ENCODE data around the gene TFDP2. TPM values are rescaled to one million over a fixed set of nuclear protein-coding genes. Genes with fewer than 3 reads are reported as not detected.

TFDP2 gene
- total RNA-seq, 1 experiment from 2014 or later = 48.2 TPM

- CTCF ChIA-PET = no interaction called here
- Histone ChIP-seq H3K9me2 (ENCODE audit: insufficient read depth) (no peaks in the 10 kb centered on the region), H3K27ac (no peak overlapping the region), H3F3A (ENCODE audit: insufficient read depth, low read depth) (no peaks in the 10 kb centered on the region), H4K20me1 (ENCODE audit: insufficient read depth) (no peaks in the 10 kb centered on the region), H3K36me3 (ENCODE audit: low read depth) (no peaks in the 10 kb centered on the region), H3K4me1 (replicated peaks; ENCODE audit: insufficient read depth) (no peaks in the 10 kb centered on the region), H2AFZ (no peak overlapping the region), H3K4me2 (no peak overlapping the region), H3K9me3 (ENCODE audit: insufficient read depth, low read depth) (no peaks in the 10 kb centered on the region), H3K79me2 (ENCODE audit: low read depth) (no peaks in the 10 kb centered on the region), H3K4me3 (no peak overlapping the region), H3K27me3 (ENCODE audit: insufficient read depth, low read depth) (no peaks in the 10 kb centered on the region)
- BruUV-seq (replicated peaks) = no TSS peak
- TF ChIP-seq CTCF (conservative IDR thresholded peaks at IDR 0.05) (no peak), EZH2 (IDR thresholded peaks at IDR 0.05; ENCODE audit: low read depth) (no peak)
- POLR2A ChIA-PET (ENCODE audit: unreplicated experiment) = no interaction called here
- no peak for DNase-seq
- intact Hi-C loops (cut with micrococcal nuclease; ENCODE audit: unreplicated experiment) = no loop called here
These were observed 14.5 kb downstream of the TFDP2 start for GRCh38 chr3:142134799-142135325.

GRCh38 chr3:142129516-142130171, 19.7 kb downstream of the TFDP2 start:
- Histone ChIP-seq H3K4me3 (no peak overlapping the region), H3K27ac (no peak overlapping the region), H3K27me3 (ENCODE audit: insufficient read depth, low read depth) (no peaks in the 10 kb centered on the region), H3F3A (ENCODE audit: insufficient read depth, low read depth) (no peaks in the 10 kb centered on the region), H3K4me2 (no peak overlapping the region), H2AFZ (no peak overlapping the region), H4K20me1 (ENCODE audit: insufficient read depth) (no peaks in the 10 kb centered on the region), H3K4me1 (replicated peaks; ENCODE audit: insufficient read depth) (no peaks in the 10 kb centered on the region), H3K36me3 (ENCODE audit: low read depth) (no peaks in the 10 kb centered on the region), H3K9me3 (ENCODE audit: insufficient read depth, low read depth) (no peaks in the 10 kb centered on the region), H3K9me2 (ENCODE audit: insufficient read depth) (no peaks in the 10 kb centered on the region), H3K79me2 (ENCODE audit: low read depth) (no peaks in the 10 kb centered on the region)
- TF ChIP-seq CTCF (conservative IDR thresholded peaks at IDR 0.05) (0 out of 2 replicates have a peak, but pooled peaks have one; percentile 38), EZH2 (IDR thresholded peaks at IDR 0.05; ENCODE audit: low read depth) (no peak)
- DNase-seq = no peak
- ChIA-PET CTCF (interaction anchor here (0.6 to 1.1 kb wide), 2 partner anchors 150 to 874 kb away, joined by 4 to 6 read pairs; no protein-coding TSS in a partner anchor), POLR2A (ENCODE audit: unreplicated experiment) (no interaction called here)
- BruUV-seq (replicated peaks) = no TSS peak
- intact Hi-C loops (cut with micrococcal nuclease; ENCODE audit: unreplicated experiment) = loop anchor here (10.0 kb wide), 2 partner anchors 315 to 395 kb away; partner anchors contain the start of genes RNF7 and XRN1

- Histone ChIP-seq H4K20me1 (ENCODE audit: insufficient read depth) (no peaks in the 10 kb centered on the region), H3K27me3 (ENCODE audit: insufficient read depth, low read depth) (no peaks in the 10 kb centered on the region), H3K4me3 (no peak overlapping the region), H3F3A (ENCODE audit: insufficient read depth, low read depth) (no peaks in the 10 kb centered on the region), H3K27ac (no peak overlapping the region), H3K79me2 (ENCODE audit: low read depth) (no peaks in the 10 kb centered on the region), H3K4me2 (no peak overlapping the region), H3K9me2 (ENCODE audit: insufficient read depth) (no peaks in the 10 kb centered on the region), H2AFZ (no peak overlapping the region), H3K4me1 (replicated peaks; ENCODE audit: insufficient read depth) (no peaks in the 10 kb centered on the region), H3K9me3 (ENCODE audit: insufficient read depth, low read depth) (no peaks in the 10 kb centered on the region), H3K36me3 (ENCODE audit: low read depth) (no peaks in the 10 kb centered on the region)
- BruUV-seq (replicated peaks) = no TSS peak
- TF ChIP-seq CTCF (conservative IDR thresholded peaks at IDR 0.05) = no peak
- no peak for TF ChIP-seq EZH2 (IDR thresholded peaks at IDR 0.05; ENCODE audit: low read depth)
- DNase-seq = no peak
- CTCF ChIA-PET = interaction anchor here (1.1 kb wide), 1 partner anchor 152 kb away, joined by 4 read pairs; no protein-coding TSS in a partner anchor
- intact Hi-C loops (cut with micrococcal nuclease; ENCODE audit: unreplicated experiment) = loop anchor here (2.0 to 10.0 kb wide), 4 partner anchors 165 to 867 kb away; partner anchors contain the start of genes RNF7 and XRN1
- POLR2A ChIA-PET (ENCODE audit: unreplicated experiment) = interaction anchor here (0.7 kb wide), 1 partner anchor 903 kb away, joined by 4 read pairs; no protein-coding TSS in a partner anchor
These were observed 21.2 kb downstream of the TFDP2 start for GRCh38 chr3:142127941-142128658.
